ENCODE measurements around the gene USP35.

The USP35 gene

GRCh38 chr11:78261367-78261766 lies 72.6 kb downstream of the USP35 start:
- no peak for TF ChIP-seq CTCF (IDR thresholded peaks at IDR 0.05; ENCODE audit: borderline replicate concordance, control extremely low read depth, extremely low read depth, insufficient read depth, missing control alignments)
- in situ Hi-C loops (cut with MboI; ENCODE audit: low sequenced_read_pairs, unreplicated experiment), result no loop called here
- DNase-seq (ENCODE audit: low spot score), result no peak

GRCh38 chr11:78261828-78262227 lies 73.1 kb downstream of the USP35 start:
- no peak for DNase-seq (ENCODE audit: low spot score)
- in situ Hi-C loops (cut with MboI; ENCODE audit: low sequenced_read_pairs, unreplicated experiment), result no loop called here
- no peak for TF ChIP-seq CTCF (IDR thresholded peaks at IDR 0.05; ENCODE audit: borderline replicate concordance, control extremely low read depth, extremely low read depth, insufficient read depth, missing control alignments)

- TF ChIP-seq CTCF (IDR thresholded peaks at IDR 0.05; ENCODE audit: borderline replicate concordance, control extremely low read depth, extremely low read depth, insufficient read depth, missing control alignments), result no peak
- in situ Hi-C loops (cut with MboI; ENCODE audit: low sequenced_read_pairs, unreplicated experiment), result no loop called here
- DNase-seq (ENCODE audit: low spot score), result no peak
Observed at GRCh38 chr11:78262238-78262637, 73.5 kb downstream of the USP35 start.

GRCh38 chr11:78262691-78263090 lies 74.0 kb downstream of the USP35 start:
- in situ Hi-C loops (cut with MboI; ENCODE audit: low sequenced_read_pairs, unreplicated experiment), result no loop called here

More at GRCh38 chr11:78262691-78263090, 74.0 kb downstream of the USP35 start:
- no peak for DNase-seq (ENCODE audit: low spot score)
- no peak for TF ChIP-seq CTCF (IDR thresholded peaks at IDR 0.05; ENCODE audit: borderline replicate concordance, control extremely low read depth, extremely low read depth, insufficient read depth, missing control alignments)

Data from GM13976 (cell line).